ENCODE data around the gene FXN. TPM values are rescaled to one million over a fixed set of nuclear protein-coding genes. Genes with fewer than 3 reads are reported as not detected.
A peak's percentile ranks its signal among the peaks of the same experiment; 100 is the strongest.

The FXN gene
- polyA plus RNA-seq, 1 of the 3 experiments (the other 2 are of a cell fraction) = 15.7 TPM

- TF ChIP-seq CTCF (IDR thresholded peaks at IDR 0.05) (no peak), EZH2phosphoT487 (IDR thresholded peaks at IDR 0.05; ENCODE audit: borderline replicate concordance, low read depth) (no peak), MXI1 (IDR thresholded peaks at IDR 0.05; ENCODE audit: low read depth, low read length) (no peak), TCF12 (IDR thresholded peaks at IDR 0.05) (peak; percentile 88), YY1 (IDR thresholded peaks at IDR 0.05; ENCODE audit: low read depth) (no peak), TAF1 (IDR thresholded peaks at IDR 0.05; ENCODE audit: borderline replicate concordance, low read depth, low read length) (no peak), IRF3 (IDR thresholded peaks at IDR 0.05; ENCODE audit: low read depth, low read length) (no peak), NFIC (IDR thresholded peaks at IDR 0.05; ENCODE audit: borderline replicate concordance) (peak; percentile 86), SIN3A (IDR thresholded peaks at IDR 0.05; ENCODE audit: borderline replicate concordance, low read depth, low read length) (0 out of 2 replicates have a peak, but pooled peaks have one; percentile 66), FOXJ3 (CRISPR knock-in tag; IDR thresholded peaks at IDR 0.05) (no peak)
These were observed 95.2 kb downstream of the FXN start (continued) for GRCh38 chr9:69130456-69131441.

DNA sequence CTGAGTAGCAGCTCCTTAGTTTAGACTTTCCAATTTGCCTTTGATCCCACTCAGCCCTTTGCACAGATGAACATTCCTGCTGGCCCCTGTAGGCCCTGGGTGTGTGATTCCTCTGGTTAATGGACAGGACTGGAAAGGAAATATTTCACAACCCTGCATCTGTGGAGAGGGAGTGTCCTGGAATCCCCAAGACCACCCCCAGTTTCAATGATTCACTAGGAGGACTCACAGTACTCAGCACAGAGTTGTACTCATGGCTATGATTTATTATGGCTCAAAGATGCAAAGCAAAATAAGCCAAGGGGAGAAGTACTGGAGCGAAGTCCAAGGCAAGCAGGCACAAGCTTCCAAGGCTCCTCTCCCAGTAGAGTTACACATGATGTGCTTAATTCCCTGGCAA, 96.1 kb downstream of the FXN start:
- 40% methylated on average over 1 of the region's 1 CpG for WGBS (ENCODE audit: low lambda C conversion rate)
- H3K79me2 ChIP-seq (ENCODE audit: insufficient read depth) = no peaks in the 10 kb centered on the region
- TF ChIP-seq GABPA (IDR thresholded peaks at IDR 0.05; ENCODE audit: low read depth) (no peak), PBX3 (IDR thresholded peaks at IDR 0.05) (peak; percentile 62; the same call in 1 of the 2 replicates), FOSL2 (IDR thresholded peaks at IDR 0.05; ENCODE audit: borderline replicate concordance, low read depth) (0 out of 2 replicates have a peak, but pooled peaks have one; percentile 26), MEF2A (IDR thresholded peaks at IDR 0.05; ENCODE audit: borderline replicate concordance, low read depth) (no peak), NRF1 (IDR thresholded peaks at IDR 0.05; ENCODE audit: low read depth, low read length) (no peak), NFIC (IDR thresholded peaks at IDR 0.05; ENCODE audit: borderline replicate concordance) (peak; percentile 26; the same call in 1 of the 2 replicates), TEAD4 (IDR thresholded peaks at IDR 0.05; ENCODE audit: borderline replicate concordance, insufficient read depth) (no peak), EP300 (IDR thresholded peaks at IDR 0.05; ENCODE audit: borderline replicate concordance in 1 of 2, low read depth in 1 of 2, low read length in 1 of 2) (no peak), JUND (IDR thresholded peaks at IDR 0.05) (peak; percentile 57)
- H4K20me1 ChIP-seq (ENCODE audit: insufficient read depth) = no peaks in the 10 kb centered on the region
- no peak overlapping the region for H3K9ac ChIP-seq
- H3K9me3 ChIP-seq = no peaks in the 10 kb centered on the region
- H3K4me2 ChIP-seq = peak overlapping the region; percentile 60
- peaks cover 11% of the 10 kb centered on the region for H3F3A ChIP-seq (replicated peaks; ENCODE audit: insufficient read depth)
- H3K27ac ChIP-seq (ENCODE audit: low read depth in 2 of 2, low read length in 1 of 2) = peak overlapping the region in 1 of 2 experiments; percentile 34; a peak in 3 of 4 replicates
- no peaks in the 10 kb centered on the region for H3K36me3 ChIP-seq (replicated peaks in 1 of 2; ENCODE audit: control insufficient read depth in 1 of 2, insufficient read depth in 2 of 2, low read length in 1 of 2)
- no peak for DNase-seq
- ChIA-PET CTCF (interaction anchor here (0.8 to 2.3 kb wide), 2 partner anchors 10 kb away, joined by 3 to 6 read pairs; no protein-coding TSS in a partner anchor), POLR2A (no interaction called here)
- no peaks in the 10 kb centered on the region for H3K9me2 ChIP-seq
- H3K27me3 ChIP-seq (ENCODE audit: insufficient read depth) = no peaks in the 10 kb centered on the region
- H3K4me3 ChIP-seq (ENCODE audit: low read depth in 2 of 2, low read length in 1 of 2) = no peak overlapping the region
- no peak overlapping the region for H2AFZ ChIP-seq (ENCODE audit: low read depth)
- H3K4me1 ChIP-seq (ENCODE audit: control insufficient read depth in 1 of 2, insufficient read depth in 2 of 2, low read depth in 1 of 2, low read length in 1 of 2) = peaks cover 14 to 20% of the 10 kb centered on the region in 2 experiments; a peak in 3 of 4 replicates
